ENCODE measurements around the gene CXCL1. TPM values are rescaled to one million over a fixed set of nuclear protein-coding genes. Genes with fewer than 3 reads are reported as not detected.

CXCL1 gene
- total and polyA plus RNA-seq, 2 of the 13 experiments (the other 11 are each of a cell fraction or from before 2014, with no cell fraction given) = 0.15 TPM; not detected in 1

GRCh38 chr4:73885574-73886267, 16.5 kb downstream of the CXCL1 start:
- Histone ChIP-seq H3K4me2 (ENCODE audit: low read depth, low read length) (no peak overlapping the region), H3K4me1 (ENCODE audit: insufficient read depth, low read length) (no peaks in the 10 kb centered on the region), H3K9ac (ENCODE audit: insufficient read depth, low read depth, low read length) (no peak overlapping the region), H3K79me2 (ENCODE audit: insufficient read depth, low read length) (no peaks in the 10 kb centered on the region), H3K9me3 (ENCODE audit: low read length) (no peaks in the 10 kb centered on the region), H4K20me1 (ENCODE audit: insufficient read depth, low read length) (no peaks in the 10 kb centered on the region), H3K27ac (ENCODE audit: extremely low read length, insufficient read depth, low read length) (no peak overlapping the region), H3K36me3 (replicated peaks in 1 of 2; ENCODE audit: control insufficient read depth in 1 of 2, insufficient read depth in 2 of 2, low read length in 2 of 2) (no peaks in the 10 kb centered on the region), H3K4me3 (replicated peaks in 1 of 3; ENCODE audit: insufficient read depth in 1 of 3, low read depth in 2 of 3, low read length in 3 of 3) (no peak overlapping the region), H3K27me3 (ENCODE audit: control insufficient read depth in 1 of 2, insufficient read depth in 2 of 2, low read length in 2 of 2) (no peaks in the 10 kb centered on the region), H2AFZ (ENCODE audit: low read length) (no peak overlapping the region)
- intact Hi-C loops (cut with micrococcal nuclease; ENCODE audit: unreplicated experiment) = no loop called here
- in situ Hi-C loops (cut with HindIII; ENCODE audit: extremely low pct_ligation_motif_present, low pct_unique_long_range_greater_than_20kb) = no loop called here
- TF ChIP-seq GLI4 (CRISPR knock-in tag; IDR thresholded peaks at IDR 0.05; ENCODE audit: borderline replicate concordance) = no peak
- TF ChIP-seq PRMT3 (CRISPR knock-in tag; IDR thresholded peaks at IDR 0.05; ENCODE audit: borderline replicate concordance, low read depth) = no peak
- no peak for TF ChIP-seq CC2D1A (CRISPR knock-in tag; IDR thresholded peaks at IDR 0.05)
- no peak for TF ChIP-seq ZNF335 (CRISPR knock-in tag; IDR thresholded peaks at IDR 0.05)
- TF ChIP-seq SETDB1 (CRISPR knock-in tag; IDR thresholded peaks at IDR 0.05; ENCODE audit: borderline replicate concordance) = no peak
- no peak for TF ChIP-seq NR2F1 (CRISPR knock-in tag; IDR thresholded peaks at IDR 0.05)
- no peak for TF ChIP-seq ZNF274 (CRISPR knock-in tag; IDR thresholded peaks at IDR 0.05)
- TF ChIP-seq RCOR2 (CRISPR knock-in tag; IDR thresholded peaks at IDR 0.05) = no peak
- no peak for TF ChIP-seq ZBTB8A (CRISPR knock-in tag; IDR thresholded peaks at IDR 0.05; ENCODE audit: borderline replicate concordance, low read depth)
- ChIA-PET POLR2A (no interaction called here), CTCF (ENCODE audit: low intra/inter-chr PET ratio, low total read pairs) (no interaction called here)
- FAIRE-seq (no peak), ATAC-seq (no peak), DNase-seq (ENCODE audit: low spot score) (no peak)
- 15% methylated on average over 4 of the region's 4 CpGs for WGBS (ENCODE audit: low lambda C conversion rate)
- no TSS peak for BruUV-seq (replicated peaks)

GRCh38 chr4:73891326-73891725, 22.1 kb downstream of the CXCL1 start:
- H3K9ac ChIP-seq (ENCODE audit: insufficient read depth, low read depth, low read length) = no peak overlapping the region
- DNase-seq (ENCODE audit: low spot score) = no peak
- H3K4me3 ChIP-seq (replicated peaks in 1 of 3; ENCODE audit: insufficient read depth in 1 of 3, low read depth in 2 of 3, low read length in 3 of 3) = no peak overlapping the region
- no peak for ATAC-seq
- no peak overlapping the region for H2AFZ ChIP-seq (ENCODE audit: low read length)
- H4K20me1 ChIP-seq (ENCODE audit: insufficient read depth, low read length) = no peaks in the 10 kb centered on the region
- H3K4me2 ChIP-seq (ENCODE audit: low read depth, low read length) = no peak overlapping the region
- intact Hi-C loops (cut with micrococcal nuclease; ENCODE audit: unreplicated experiment) (no loop called here), in situ Hi-C loops (cut with HindIII; ENCODE audit: extremely low pct_ligation_motif_present, low pct_unique_long_range_greater_than_20kb) (no loop called here)
- H3K27me3 ChIP-seq (ENCODE audit: control insufficient read depth in 1 of 2, insufficient read depth in 2 of 2, low read length in 2 of 2) = no peaks in the 10 kb centered on the region
- no peak overlapping the region for H3K27ac ChIP-seq (ENCODE audit: extremely low read length, insufficient read depth, low read length)
- no peaks in the 10 kb centered on the region for H3K9me3 ChIP-seq (ENCODE audit: low read length)
- POLR2A ChIA-PET = no interaction called here
- no TSS peak for BruUV-seq (replicated peaks)
- 1% methylated on average over 4 of the region's 4 CpGs for WGBS (ENCODE audit: low lambda C conversion rate)
- H3K36me3 ChIP-seq (replicated peaks in 1 of 2; ENCODE audit: control insufficient read depth in 1 of 2, insufficient read depth in 2 of 2, low read length in 2 of 2) = no peaks in the 10 kb centered on the region
- no peak for FAIRE-seq
- H3K79me2 ChIP-seq (ENCODE audit: insufficient read depth, low read length) = no peaks in the 10 kb centered on the region
- CTCF ChIA-PET (ENCODE audit: low intra/inter-chr PET ratio, low total read pairs) = no interaction called here
- no peaks in the 10 kb centered on the region for H3K4me1 ChIP-seq (ENCODE audit: insufficient read depth, low read length)
- TF ChIP-seq ZNF772 (CRISPR knock-in tag; IDR thresholded peaks at IDR 0.05) = no peak
- no peak for TF ChIP-seq ATF7 (IDR thresholded peaks at IDR 0.05)
- TF ChIP-seq ATF7 (CRISPR knock-in tag; IDR thresholded peaks at IDR 0.05) = no peak
- TF ChIP-seq AFF4 (CRISPR knock-in tag; IDR thresholded peaks at IDR 0.05) = no peak
- no peak for TF ChIP-seq GLMP (CRISPR knock-in tag; IDR thresholded peaks at IDR 0.05; ENCODE audit: borderline replicate concordance)
- TF ChIP-seq SIN3A (IDR thresholded peaks at IDR 0.05; ENCODE audit: borderline replicate concordance, low read depth, low read length) = no peak

All from HepG2 (cell line).